ENCODE data around the gene ZNF425. TPM values are rescaled to one million over a fixed set of nuclear protein-coding genes. Genes with fewer than 3 reads are reported as not detected.

ZNF425 gene
- 3.1 and 3.4 TPM in 2 replicates for total RNA-seq

GRCh38 chr7:149125863-149126661 is at the start of gene ZNF425:
Gene ZNF425 (minus strand): TSS chr7:149126324. CDS start chr7:149126213, 111 bp downstream.

GRCh38 chr7:149147072-149147751 is 21.1 kb upstream of the ZNF425 start, which contains the start of gene ZNF398:
Gene ZNF398 (plus strand): TSS chr7:149147453. CDS start chr7:149147743, 290 bp downstream.

GRCh38 chr7:149090397-149091195 is 35.5 kb downstream of the ZNF425 start, which contains the start of gene ZNF786:
Gene ZNF786 (minus strand): TSS chr7:149090718. CDS start chr7:149090640, 78 bp downstream.

Other genes with a start within 250 kb of the ZNF425 start
- gene EZH2, start 242.0 kb downstream of the ZNF425 start, total RNA-seq: 3.1 and 13.0 TPM in 2 replicates
- 558 and 610 TPM in 2 replicates for gene PDIA4, start 97.8 kb downstream of the ZNF425 start, total RNA-seq
- gene ZNF786, start 35.6 kb downstream of the ZNF425 start, total RNA-seq: 4.8 and 8.4 TPM in 2 replicates
- 6.2 and 9.6 TPM in 2 replicates for gene ZNF398, start 21.1 kb upstream of the ZNF425 start, total RNA-seq
- gene ZNF282, start 69.2 kb upstream of the ZNF425 start, total RNA-seq: 16.1 and 18.4 TPM in 2 replicates
- 3.9 and 5.6 TPM in 2 replicates for gene ZNF212, start 113.3 kb upstream of the ZNF425 start, total RNA-seq
- 7.3 and 13.8 TPM in 2 replicates for gene ZNF783, start 135.9 kb upstream of the ZNF425 start, total RNA-seq

All from regular cardiac myocyte (primary cell).